Endothelial cell of umbilical vein (primary cell): ENCODE measurements around the gene CCND1. TPM values are rescaled to one million over a fixed set of nuclear protein-coding genes. Genes with fewer than 3 reads are reported as not detected.
A peak's percentile ranks its signal among the peaks of the same experiment; 100 is the strongest.

Experiments used
- BruUV-seq: library from RNA; stranded (reverse); fragments of 400-500 nt; replicated peaks from 2 replicates; lab custom pipeline; 2021; lab: Mats Ljungman, UMichigan
- CTCF ChIA-PET: fragments of 300-600, 350-600 bp; sonication (Branson Sonifier 250); formaldehyde crosslinking; loops from one replicate; lab custom pipeline; 2021; ENCODE audit warnings: antibody characterized with exemption, inconsistent platforms; lab: Charles Lee
- POLR2A ChIA-PET: fragments of 300-600, 350-600 bp; sonication (Branson Sonifier 250); formaldehyde crosslinking; loops from one replicate; lab custom pipeline; 2021; ENCODE audit warnings: antibody characterized with exemption, inconsistent platforms; lab: Charles Lee
- DNase-seq: peaks from one replicate; pipeline ENCODE4 v3.0.0-alpha.2; 2011; ENCODE audit warnings: low read depth, low spot score
- FAIRE-seq: peaks from 2 replicates; lab custom pipeline; 2011; peaks lifted over from hg19 to GRCh38; lab: Jason Lieb, UNC
- H2AFZ ChIP-seq: 2 replicates; pipeline ENCODE4 v1.6.0; 2012; ENCODE audit warnings: low read depth, low read length, control low read depth, inconsistent platforms
- H3K27ac ChIP-seq: 2 replicates; pipeline ENCODE4 v1.5.1; 2011; ENCODE audit warnings: low read depth, mild to moderate bottlenecking, control low read depth, low read length, moderate library complexity; ENCODE audit not compliant: insufficient read depth
- H3K27me3 ChIP-seq, 2 experiments: 2 replicates each; pipeline versions ENCODE4 v1.6.0 to v1.6.1; 2011; ENCODE audit warnings: low read length in 2 of 2, mixed read lengths in 1 of 2; ENCODE audit not compliant: control insufficient read depth in 2 of 2, insufficient read depth in 2 of 2
- H3K36me3 ChIP-seq, 2 experiments: 2 replicates in 1 of 2; 3 replicates in 1 of 2; pipeline ENCODE4 v1.5.1; 2011; ENCODE audit warnings: low read length in 2 of 2, mild to moderate bottlenecking in 1 of 2, moderate library complexity in 1 of 2; ENCODE audit not compliant: control insufficient read depth in 2 of 2, insufficient read depth in 2 of 2; ENCODE audit errors: extremely low read depth in 1 of 2
- H3K4me1 ChIP-seq: 3 replicates; pipeline ENCODE4 v1.5.1; 2011; ENCODE audit warnings: mild to moderate bottlenecking, low read length; ENCODE audit not compliant: control insufficient read depth, insufficient read depth; ENCODE audit errors: extremely low read depth
- H3K4me2 ChIP-seq: 2 replicates; pipeline ENCODE4 v1.6.1; 2011; ENCODE audit warnings: low read length, control low read depth, mixed read lengths; ENCODE audit not compliant: insufficient read depth
- H3K4me3 ChIP-seq, 3 experiments: fragments of 200-600 bp in 1 of 3; sonication (generic), shearing (Covaris generic) in 1 of 3; replicated peaks in 1 of 3; 2 replicates each; pipeline ENCODE4 v1.5.1; 2011 to 2016; ENCODE audit warnings: control low read depth in 3 of 3, low read length in 3 of 3, mild to moderate bottlenecking in 2 of 3, inconsistent platforms in 1 of 3, low read depth in 1 of 3, moderate library complexity in 1 of 3; ENCODE audit not compliant: insufficient read depth in 1 of 3
- H3K79me2 ChIP-seq: 2 replicates; pipeline ENCODE4 v1.6.0; 2012; ENCODE audit warnings: low read length, inconsistent platforms; ENCODE audit not compliant: control insufficient read depth, insufficient read depth
- H3K9ac ChIP-seq: replicated peaks from 2 replicates; pipeline ENCODE3; 2011; ENCODE audit warnings: low read length, control low read depth; ENCODE audit not compliant: insufficient read depth; ENCODE audit errors: extremely low read depth
- H3K9me1 ChIP-seq: replicated peaks from 3 replicates; pipeline ENCODE4 v1.6.0; 2011; ENCODE audit warnings: mild to moderate bottlenecking, low read length; ENCODE audit not compliant: control insufficient read depth, insufficient read depth; ENCODE audit errors: extremely low read depth
- H3K9me3 ChIP-seq: replicated peaks from 2 replicates; pipeline ENCODE4 v1.5.1; 2012; ENCODE audit warnings: low read length, inconsistent platforms; ENCODE audit not compliant: control insufficient read depth, insufficient read depth
- H4K20me1 ChIP-seq: replicated peaks from 2 replicates; pipeline ENCODE3; 2011; ENCODE audit warnings: mild to moderate bottlenecking, low read length; ENCODE audit not compliant: control insufficient read depth, insufficient read depth; ENCODE audit errors: extremely low read depth
- FOS ChIP-seq: IDR thresholded peaks from 2 replicates; pipeline ENCODE4 v1.6.1; 2011; ENCODE audit warnings: mild to moderate bottlenecking, low read length, moderate library complexity, borderline replicate concordance; ENCODE audit not compliant: insufficient read depth
- GATA2 ChIP-seq: IDR thresholded peaks from 2 replicates; pipeline ENCODE4 v1.7.0; 2011; ENCODE audit warnings: low read depth, mild to moderate bottlenecking, moderate library complexity, mixed read lengths, low read length; ENCODE audit not compliant: insufficient read length, insufficient read depth
- JUN ChIP-seq: IDR thresholded peaks from 2 replicates; pipeline ENCODE4 v1.6.1; 2011; ENCODE audit warnings: borderline replicate concordance, low read depth; ENCODE audit not compliant: insufficient read length, insufficient read depth
- MAX ChIP-seq: IDR thresholded peaks from 2 replicates; pipeline ENCODE4 v1.6.1; 2011; ENCODE audit not compliant: insufficient read depth, insufficient read length
- MYC ChIP-seq: IDR thresholded peaks from one replicate; pipeline ENCODE4 v1.6.1; 2011; ENCODE audit warnings: mild to moderate bottlenecking, low read depth, low read length
- dilution Hi-C: fragments of 300-500 bp; cut with MboI; formaldehyde crosslinking; loops from one replicate; pipeline ENCODE4 v1.15.0; 2019; ENCODE audit warnings: low sequenced_read_pairs; ENCODE audit not compliant: extremely low pct_ligation_motif_present
- intact Hi-C: fragments of 100-400 bp; cut with micrococcal nuclease; formaldehyde crosslinking; loops from one replicate; pipeline ENCODE4 v1.10.0; 2022
- polyA plus RNA-seq, 4 experiments: library from polyadenylated mRNA; depleted of rRNA in 3 of 4; stranded (reverse) in 3 of 4; unstranded in 1 of 4; fragments of >200 nt; gene quantifications; 2 replicates each; pipeline versions ENCODE4 v1.2.1 to v1.2.3, GENCODE V29; 2011 to 2012; ENCODE audit warnings: missing spikeins in 1 of 4
- total RNA-seq: library from RNA; stranded (reverse); gene quantifications from 2 replicates; pipeline ENCODE4 v1.2.3, GENCODE V29; 2021

Gene CCND1
- total and polyA plus RNA-seq, 2 donors (not counting 3 experiments of a cell fraction or from before 2014, with no cell fraction given), result 98.7 to 370 TPM

DNA sequence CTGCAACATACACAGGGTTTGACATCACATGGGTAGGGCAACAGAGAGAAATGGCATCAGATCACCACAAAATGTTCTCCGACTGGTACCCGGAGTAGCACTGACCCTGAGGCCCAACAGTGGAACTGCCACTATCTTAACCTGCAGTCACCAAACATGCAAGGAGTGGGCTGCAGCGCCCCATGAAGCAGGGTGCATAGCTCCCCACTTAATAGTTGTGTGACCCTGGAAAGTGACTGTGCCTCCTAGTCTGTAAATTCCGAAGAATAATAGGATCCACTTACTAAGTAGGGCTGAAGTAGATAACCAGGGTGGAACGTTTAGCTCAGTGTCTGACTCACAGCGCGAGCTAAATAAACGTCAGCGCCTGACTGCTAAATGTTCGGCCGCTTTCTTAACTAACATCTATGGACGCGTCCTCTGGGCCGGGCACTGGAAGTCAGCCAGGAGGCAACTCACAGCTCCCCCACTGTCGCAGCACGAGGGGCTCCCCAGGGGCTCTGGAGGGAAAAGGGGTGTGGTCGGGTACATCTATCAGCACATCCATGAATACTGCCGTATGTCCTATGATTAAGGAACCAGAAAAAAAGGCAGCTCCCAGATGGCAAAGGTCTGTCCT lies 33.4 kb downstream of the CCND1 start:
- Histone ChIP-seq H3K4me2 (peak overlapping the region; percentile 87), H3K9me1 (no peaks in the 10 kb centered on the region), H4K20me1 (no peaks in the 10 kb centered on the region), H2AFZ (no peak overlapping the region), H3K9me3 (no peaks in the 10 kb centered on the region), H3K27ac (peak overlapping the region; percentile 92), H3K4me3 (peak overlapping the region; percentile 74 to 98 (median 82)), H3K9ac (peak overlapping the region; percentile 96), H3K27me3 (peaks cover 0 to 3% of the 10 kb centered on the region in 2 experiments), H3K4me1 (peaks cover 9% of the 10 kb centered on the region), H3K36me3 (peaks cover 6 to 7% of the 10 kb centered on the region in 2 experiments), H3K79me2 (peaks cover 24% of the 10 kb centered on the region)
- TF ChIP-seq FOS (peak; percentile 7), GATA2 (no peak), MAX (no peak), JUN (no peak), MYC (no peak)
- DNase-seq (peak; percentile 56), FAIRE-seq (peak; percentile 76)
- POLR2A ChIA-PET, result interaction anchor here (0.6 kb wide), 1 partner anchor 578 kb away, joined by 3 read pairs; no protein-coding TSS in a partner anchor
- dilution Hi-C loops, result loop anchor here (25.0 kb wide), 1 partner anchor 562 kb away; no protein-coding TSS in a partner anchor
- intact Hi-C loops, result no loop called here
- no TSS peak for BruUV-seq
- CTCF ChIA-PET, result interaction anchor here (1.0 to 2.2 kb wide), 8 partner anchors 9 to 630 kb away, joined by 3 to 23 read pairs (median 6); no protein-coding TSS in a partner anchor
